GM18507 (cell line): ENCODE results near the gene OSM.

ENCODE experiments used
- DNase-seq: peaks from one replicate; pipeline ENCODE4 v3.0.0; 2011; ENCODE audit warnings: low read depth; ENCODE audit not compliant: insufficient read length; ENCODE audit errors: extremely low spot score
- FAIRE-seq: peaks from 2 replicates; lab custom pipeline; 2011; peaks lifted over from hg19 to GRCh38; lab: Jason Lieb, UNC

OSM gene

GRCh38 chr22:30249049-30250038 lies 17.3 kb downstream of the OSM start:
- no peak for DNase-seq
- FAIRE-seq = no peak

GRCh38 chr22:30248484-30248883 lies 18.2 kb downstream of the OSM start:
- FAIRE-seq = no peak
- DNase-seq = no peak

- no peak for FAIRE-seq
- no peak for DNase-seq
Measured at GRCh38 chr22:30247974-30248373, 18.7 kb downstream of the OSM start.

GRCh38 chr22:30247561-30247960 lies 19.1 kb downstream of the OSM start:
- no peak for FAIRE-seq
- no peak for DNase-seq

- FAIRE-seq (no peak), DNase-seq (no peak)
Measured at GRCh38 chr22:30246814-30247376, 19.8 kb downstream of the OSM start.

GRCh38 chr22:30245985-30246813 lies 20.5 kb downstream of the OSM start, which contains the start of gene LIF:
Gene LIF, minus strand, starts transcription at chr22:30246759. Its CDS starts 64 bp downstream, at chr22:30246695.
- DNase-seq (no peak), FAIRE-seq (peak; percentile 29)

GRCh38 chr22:30245181-30245984 lies 21.3 kb downstream of the OSM start:
- peak; percentile 12 for FAIRE-seq

GRCh38 chr22:30244641-30245040 lies 22.0 kb downstream of the OSM start:
- no peak for DNase-seq
- FAIRE-seq = no peak

More at GRCh38 chr22:30245181-30245984, 21.3 kb downstream of the OSM start:
- DNase-seq = no peak

- DNase-seq (no peak), FAIRE-seq (no peak)
Measured at GRCh38 chr22:30244066-30244465, 22.6 kb downstream of the OSM start.

GRCh38 chr22:30243661-30244060 lies 23.0 kb downstream of the OSM start:
- DNase-seq (no peak), FAIRE-seq (no peak)

- FAIRE-seq (no peak), DNase-seq (no peak)
Measured at GRCh38 chr22:30241576-30242371, 24.9 kb downstream of the OSM start.

GRCh38 chr22:30240541-30241417 lies 25.9 kb downstream of the OSM start:
- FAIRE-seq (peak; percentile 41), DNase-seq (no peak)

GRCh38 chr22:30239488-30240405 lies 26.9 kb downstream of the OSM start:
- FAIRE-seq = no peak
- DNase-seq = no peak

- DNase-seq (no peak), FAIRE-seq (no peak)
Measured at GRCh38 chr22:30238661-30239487, 27.8 kb downstream of the OSM start.

- DNase-seq (no peak), FAIRE-seq (no peak)
Measured at GRCh38 chr22:30238136-30238535, 28.5 kb downstream of the OSM start.

GRCh38 chr22:30236875-30237274 lies 29.8 kb downstream of the OSM start:
- no peak for FAIRE-seq

More at GRCh38 chr22:30236875-30237274, 29.8 kb downstream of the OSM start:
- no peak for DNase-seq
